Vagina (tissue), 2 donors: ENCODE data around the gene MAD1L1.

ENCODE experiments used
- POLR2A ChIP-seq, 2 donors: fragments of 450-650 bp; IDR thresholded peaks; one replicate each; pipeline ENCODE4 v1.6.1; 2017; ENCODE audit warnings: antibody characterized with exemption in 2 of 2, mild to moderate bottlenecking in 2 of 2, moderate library complexity in 2 of 2
- TF ChIP-seq, protein P1 (sequence below), 3 experiments: fragments of 450-650 bp in 2 of 3; fragments of 200-600 bp in 1 of 3; sonication (generic) in 1 of 3; IDR thresholded peaks; one replicate each; pipeline ENCODE4 v1.5.1; 2017 to 2019; ENCODE audit warnings: antibody characterized with exemption in 3 of 3, mild to moderate bottlenecking in 2 of 3, moderate library complexity in 2 of 3

DNA sequence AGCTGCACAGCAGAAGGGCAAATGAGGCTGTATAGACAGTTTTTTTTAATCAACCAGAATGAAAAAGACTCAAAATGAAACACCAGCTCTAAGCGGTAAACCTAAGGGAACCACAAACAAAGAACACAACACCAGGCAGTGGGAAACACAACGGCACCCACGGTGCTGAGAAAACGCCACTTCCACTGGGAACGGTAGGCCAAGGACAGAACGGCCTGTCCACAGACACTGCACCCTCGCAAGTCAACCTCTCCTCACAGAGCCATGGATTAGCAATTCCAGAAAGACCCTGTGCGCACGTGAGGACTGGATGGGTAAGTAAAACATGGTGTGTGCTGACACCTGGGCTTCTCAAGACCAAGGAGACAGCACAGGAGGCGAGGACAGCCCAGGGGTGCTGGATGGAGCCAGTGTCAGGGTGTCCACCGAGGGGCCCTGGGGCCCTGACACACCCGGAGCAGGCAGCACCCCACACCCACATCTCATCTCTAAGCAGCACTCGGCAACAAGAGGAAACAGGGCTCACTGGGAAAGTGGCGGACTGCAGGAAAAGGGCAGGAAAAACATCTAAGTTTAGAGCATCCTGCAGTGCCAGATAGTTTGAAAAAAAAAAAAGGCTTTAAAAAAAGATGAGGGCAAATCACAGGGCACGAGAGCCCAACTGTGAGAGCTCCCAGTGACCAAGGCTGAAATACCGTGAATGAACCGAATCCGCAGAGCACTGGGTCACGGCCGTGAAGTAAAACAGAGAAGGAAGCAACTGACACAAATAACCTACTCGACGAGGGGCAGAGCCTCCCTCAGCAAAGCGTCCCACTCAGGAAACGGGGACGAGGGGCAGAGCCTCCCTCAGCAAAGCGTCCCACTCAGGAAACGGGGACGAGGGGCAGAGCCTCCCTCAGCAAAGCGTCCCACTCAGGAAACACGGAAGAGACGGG lies 120.2 kb downstream of the MAD1L1 start:
- no peak for TF ChIP-seq POLR2A (IDR thresholded peaks at IDR 0.05)
- TF ChIP-seq, protein P1, sequence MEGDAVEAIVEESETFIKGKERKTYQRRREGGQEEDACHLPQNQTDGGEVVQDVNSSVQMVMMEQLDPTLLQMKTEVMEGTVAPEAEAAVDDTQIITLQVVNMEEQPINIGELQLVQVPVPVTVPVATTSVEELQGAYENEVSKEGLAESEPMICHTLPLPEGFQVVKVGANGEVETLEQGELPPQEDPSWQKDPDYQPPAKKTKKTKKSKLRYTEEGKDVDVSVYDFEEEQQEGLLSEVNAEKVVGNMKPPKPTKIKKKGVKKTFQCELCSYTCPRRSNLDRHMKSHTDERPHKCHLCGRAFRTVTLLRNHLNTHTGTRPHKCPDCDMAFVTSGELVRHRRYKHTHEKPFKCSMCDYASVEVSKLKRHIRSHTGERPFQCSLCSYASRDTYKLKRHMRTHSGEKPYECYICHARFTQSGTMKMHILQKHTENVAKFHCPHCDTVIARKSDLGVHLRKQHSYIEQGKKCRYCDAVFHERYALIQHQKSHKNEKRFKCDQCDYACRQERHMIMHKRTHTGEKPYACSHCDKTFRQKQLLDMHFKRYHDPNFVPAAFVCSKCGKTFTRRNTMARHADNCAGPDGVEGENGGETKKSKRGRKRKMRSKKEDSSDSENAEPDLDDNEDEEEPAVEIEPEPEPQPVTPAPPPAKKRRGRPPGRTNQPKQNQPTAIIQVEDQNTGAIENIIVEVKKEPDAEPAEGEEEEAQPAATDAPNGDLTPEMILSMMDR (IDR thresholded peaks at IDR 0.05): no peak
